A673 (cell line): ENCODE results near the gene INMT. TPM values are rescaled to one million over a fixed set of nuclear protein-coding genes. Genes with fewer than 3 reads are reported as not detected.

ENCODE experiments used
- BruUV-seq: library from RNA; stranded (reverse); fragments of 400-500 nt; replicated peaks from 2 replicates; lab custom pipeline; 2021; lab: Mats Ljungman, UMichigan
- CTCF ChIA-PET: fragments of 300-600 bp; sonication (Branson Sonifier 250); formaldehyde crosslinking; loops from one replicate; lab custom pipeline; 2022; ENCODE audit warnings: antibody characterized with exemption; lab: Charles Lee
- POLR2A ChIA-PET: fragments of 300-600 bp; sonication (Branson Sonifier 250); formaldehyde crosslinking; loops from one replicate; lab custom pipeline; 2022; ENCODE audit warnings: antibody characterized with exemption; ENCODE audit not compliant: low non-redundant PET; lab: Charles Lee
- DNase-seq: peaks from one replicate; pipeline ENCODE4 v3.0.0-alpha.2; 2015; ENCODE audit warnings: low spot score
- H3K27ac ChIP-seq: fragments of 200-600 bp; sonication (generic); 2 replicates; pipeline ENCODE4 v1.5.1; 2016; ENCODE audit warnings: mixed run types, low read depth, mild to moderate bottlenecking, mixed read lengths, antibody characterized with exemption, low read length; ENCODE audit not compliant: poor library complexity, severe bottlenecking
- H3K27me3 ChIP-seq: fragments of 200-600 bp; sonication (generic); replicated peaks from 2 replicates; pipeline ENCODE4 v1.6.1; 2017; ENCODE audit warnings: mixed run types, low read depth, mild to moderate bottlenecking, mixed read lengths, antibody characterized with exemption, low read length; ENCODE audit not compliant: insufficient read depth, poor library complexity
- H3K36me3 ChIP-seq: fragments of 200-600 bp; sonication (generic); 2 replicates; pipeline ENCODE4 v1.6.1; 2016; ENCODE audit warnings: mixed run types, mild to moderate bottlenecking, mixed read lengths, antibody characterized with exemption, low read length; ENCODE audit not compliant: insufficient read depth, poor library complexity, severe bottlenecking
- H3K4me1 ChIP-seq: fragments of 200-600 bp; sonication (generic); 2 replicates; pipeline ENCODE4 v1.6.1; 2017; ENCODE audit warnings: mixed run types, mild to moderate bottlenecking, mixed read lengths, antibody characterized with exemption, low read length; ENCODE audit not compliant: insufficient read depth, poor library complexity, severe bottlenecking
- H3K4me3 ChIP-seq: fragments of 200-600 bp; sonication (generic); 2 replicates; pipeline ENCODE4 v1.5.1; 2016; ENCODE audit warnings: low read depth, mixed run types, mild to moderate bottlenecking, mixed read lengths, low read length; ENCODE audit not compliant: poor library complexity, severe bottlenecking
- H3K9me3 ChIP-seq: fragments of 200-600 bp; sonication (generic); 2 replicates; pipeline ENCODE4 v1.6.1; 2016; ENCODE audit warnings: mixed run types, low read depth, mild to moderate bottlenecking, mixed read lengths, antibody characterized with exemption, low read length; ENCODE audit not compliant: poor library complexity, severe bottlenecking
- CTCF ChIP-seq: fragments of 300-800, 200-600 bp; sonication (generic); conservative IDR thresholded peaks from 2 replicates; pipeline ENCODE4 v1.5.1; 2017; ENCODE audit warnings: low read depth, mild to moderate bottlenecking, antibody characterized with exemption, low read length, moderate library complexity, mixed read lengths
- EZH2 ChIP-seq: fragments of 200-600 bp; sonication (generic); IDR thresholded peaks from 2 replicates; pipeline ENCODE4 v1.6.1; 2017; ENCODE audit warnings: borderline replicate concordance, low read depth, mild to moderate bottlenecking, mixed read lengths, antibody characterized with exemption, low read length; ENCODE audit not compliant: poor library complexity, severe bottlenecking
- intact Hi-C: fragments of 100-400 bp; cut with micrococcal nuclease; formaldehyde crosslinking; loops from one replicate; pipeline ENCODE4 v1.10.0; 2022; ENCODE audit not compliant: unreplicated experiment
- total RNA-seq: library from RNA; stranded (reverse); gene quantifications from 2 replicates; pipeline ENCODE4 v1.2.3, GENCODE V29; 2021

Gene INMT
- total RNA-seq, 1 experiment from 2014 or later: 0.17 TPM

- intact Hi-C loops: no loop called here
- Histone ChIP-seq H3K27me3 (no peaks in the 10 kb centered on the region), H3K4me1 (no peaks in the 10 kb centered on the region), H3K9me3 (no peaks in the 10 kb centered on the region), H3K4me3 (no peak overlapping the region), H3K27ac (no peak overlapping the region), H3K36me3 (no peaks in the 10 kb centered on the region)
- TF ChIP-seq CTCF: no peak
- no peak for TF ChIP-seq EZH2
- BruUV-seq: no TSS peak
- CTCF ChIA-PET: no interaction called here
- POLR2A ChIA-PET: no interaction called here
- DNase-seq: no peak
Observed at GRCh38 chr7:30757342-30757692, 5.4 kb downstream of the INMT start.

GRCh38 chr7:30760514-30761213 lies 8.7 kb downstream of the INMT start:
- no peaks in the 10 kb centered on the region for H3K4me1 ChIP-seq
- H3K27me3 ChIP-seq: no peaks in the 10 kb centered on the region
- BruUV-seq: no TSS peak
- ChIA-PET POLR2A (no interaction called here), CTCF (no interaction called here)
- TF ChIP-seq EZH2 (no peak), CTCF (no peak)
- DNase-seq: no peak
- no peak overlapping the region for H3K4me3 ChIP-seq
- H3K9me3 ChIP-seq: no peaks in the 10 kb centered on the region
- no peak overlapping the region for H3K27ac ChIP-seq
- no peaks in the 10 kb centered on the region for H3K36me3 ChIP-seq
- intact Hi-C loops: no loop called here

- H3K4me3 ChIP-seq: no peak overlapping the region
- CTCF ChIA-PET: interaction anchor here (0.7 kb wide), 1 partner anchor 74 kb away, joined by 3 read pairs; no protein-coding TSS in a partner anchor
- BruUV-seq: no TSS peak
- H3K4me1 ChIP-seq: no peaks in the 10 kb centered on the region
- POLR2A ChIA-PET: no interaction called here
- TF ChIP-seq EZH2 (no peak), CTCF (no peak)
- H3K36me3 ChIP-seq: no peaks in the 10 kb centered on the region
- no peaks in the 10 kb centered on the region for H3K27me3 ChIP-seq
- H3K27ac ChIP-seq: no peak overlapping the region
- no peaks in the 10 kb centered on the region for H3K9me3 ChIP-seq
- intact Hi-C loops: no loop called here
- DNase-seq: no peak
Observed at GRCh38 chr7:30761214-30762156, 9.6 kb downstream of the INMT start.
